Smooth muscle cell (in vitro differentiated cells): ENCODE data around the gene MYH3. TPM values are rescaled to one million over a fixed set of nuclear protein-coding genes. Genes with fewer than 3 reads are reported as not detected.
A peak's percentile ranks its signal among the peaks of the same experiment; 100 is the strongest.

ENCODE experiments used
- DNase-seq: peaks from one replicate; lab custom pipeline; 2025; ENCODE audit not compliant: unreplicated experiment; lab: John Stamatoyannopoulos, UW
- H2AFZ ChIP-seq: fragments of 200-600 bp; sonication (generic); 2 replicates; pipeline ENCODE4 v1.6.0; 2016; ENCODE audit warnings: antibody characterized with exemption, low read depth, mild to moderate bottlenecking
- H3F3A ChIP-seq: fragments of 200-600 bp; sonication (generic); 2 replicates; pipeline ENCODE4 v1.6.0; 2017; ENCODE audit warnings: antibody characterized with exemption, low read depth
- H3K27ac ChIP-seq: fragments of 200-600 bp; sonication (generic); 2 replicates; pipeline ENCODE4 v1.5.1; 2016; ENCODE audit warnings: low read depth, mild to moderate bottlenecking
- H3K27me3 ChIP-seq: fragments of 200-600 bp; sonication (generic); 2 replicates; pipeline ENCODE4 v1.6.1; 2016; ENCODE audit warnings: low read depth, mild to moderate bottlenecking
- H3K36me3 ChIP-seq: fragments of 200-600 bp; sonication (generic); 2 replicates; pipeline ENCODE4 v1.5.1; 2016; ENCODE audit warnings: low read depth
- H3K4me1 ChIP-seq: fragments of 200-600 bp; sonication (generic); 2 replicates; pipeline ENCODE4 v1.5.1; 2016; ENCODE audit warnings: low read depth
- H3K4me2 ChIP-seq: fragments of 200-600 bp; sonication (generic); 2 replicates; pipeline ENCODE4 v1.6.0; 2016; ENCODE audit warnings: mild to moderate bottlenecking
- H3K4me3 ChIP-seq: fragments of 200-600 bp; sonication (generic); 2 replicates; pipeline ENCODE4 v1.5.1; 2016; ENCODE audit warnings: mild to moderate bottlenecking
- H3K79me2 ChIP-seq: fragments of 200-600 bp; sonication (generic); 2 replicates; pipeline ENCODE4 v1.6.0; 2016; ENCODE audit warnings: low read depth, mild to moderate bottlenecking
- H3K9ac ChIP-seq: fragments of 200-600 bp; sonication (generic); 2 replicates; pipeline ENCODE4 v1.6.0; 2016; ENCODE audit warnings: low read depth
- H3K9me3 ChIP-seq: fragments of 200-600 bp; sonication (generic); replicated peaks from 2 replicates; pipeline ENCODE4 v1.5.1; 2016; ENCODE audit warnings: low read depth
- H4K20me1 ChIP-seq: fragments of 200-600 bp; sonication (generic); 2 replicates; pipeline ENCODE4 v1.6.0; 2016; ENCODE audit warnings: low read depth
- CTCF ChIP-seq: fragments of 200-600 bp; sonication (generic); IDR thresholded peaks from 2 replicates; pipeline ENCODE4 v1.5.1; 2017; ENCODE audit warnings: borderline replicate concordance, mild to moderate bottlenecking, antibody characterized with exemption; ENCODE audit not compliant: insufficient read depth, poor library complexity, severe bottlenecking
- WGBS: methylation state at CpG from one replicate; pipeline ENCODE4 v1.1.7; 2016; ENCODE audit warnings: low lambda C conversion rate; 5-methylcytosine and 5-hydroxymethylcytosine counted together
- polyA plus RNA-seq: library from polyadenylated mRNA; unstranded; fragments of >200 nt; fragmentation: Nextera tagmentation; extraction: Ambion mirVana; gene quantifications from 2 replicates; pipeline ENCODE4 v1.2.1, GENCODE V29; 2016
- total RNA-seq: library from RNA; depleted of rRNA; stranded (reverse); fragments of >200 nt; gene quantifications from 2 replicates; pipeline ENCODE4 v1.2.3, GENCODE V29; 2014

Gene MYH3
- total and polyA plus RNA-seq, 2 experiments from 2014 or later, result 1.1 to 1.2 TPM

GRCh38 chr17:10616502-10617119 is 40.5 kb downstream of the MYH3 start:
- H2AFZ ChIP-seq, result no peak overlapping the region
- TF ChIP-seq CTCF, result peak; percentile 99
- no peak overlapping the region for H3K27ac ChIP-seq
- no peaks in the 10 kb centered on the region for H3K79me2 ChIP-seq
- no peak overlapping the region for H3K4me3 ChIP-seq
- H3K4me1 ChIP-seq, result no peaks in the 10 kb centered on the region
- no peaks in the 10 kb centered on the region for H3K9me3 ChIP-seq
- H3K9ac ChIP-seq, result no peak overlapping the region
- H3K27me3 ChIP-seq, result no peaks in the 10 kb centered on the region
- WGBS, result 48% methylated on average over 9 of the region's 9 CpGs
- H3K4me2 ChIP-seq, result no peak overlapping the region
- H3K36me3 ChIP-seq, result no peaks in the 10 kb centered on the region
- no peaks in the 10 kb centered on the region for H3F3A ChIP-seq
- no peaks in the 10 kb centered on the region for H4K20me1 ChIP-seq
- peak; percentile 41 for DNase-seq

GRCh38 chr17:10614536-10615155 is 42.5 kb downstream of the MYH3 start:
- H3K4me2 ChIP-seq, result no peak overlapping the region
- H3K4me3 ChIP-seq, result no peak overlapping the region
- TF ChIP-seq CTCF, result peak; percentile 82
- H3K27me3 ChIP-seq, result no peaks in the 10 kb centered on the region
- H3F3A ChIP-seq, result no peaks in the 10 kb centered on the region
- WGBS, result 77% methylated on average over 6 of the region's 6 CpGs
- H3K9me3 ChIP-seq, result no peaks in the 10 kb centered on the region
- H3K79me2 ChIP-seq, result no peaks in the 10 kb centered on the region
- no peak overlapping the region for H3K9ac ChIP-seq
- H2AFZ ChIP-seq, result no peak overlapping the region
- H3K27ac ChIP-seq, result no peak overlapping the region
- DNase-seq, result peak; percentile 4
- H4K20me1 ChIP-seq, result no peaks in the 10 kb centered on the region
- H3K4me1 ChIP-seq, result no peaks in the 10 kb centered on the region
- no peaks in the 10 kb centered on the region for H3K36me3 ChIP-seq

- WGBS, result 87% methylated on average over 16 of the region's 16 CpGs
- DNase-seq, result no peak
- H3K36me3 ChIP-seq, result no peaks in the 10 kb centered on the region
Observed at GRCh38 chr17:10613775-10614513, 43.2 kb downstream of the MYH3 start.

More at GRCh38 chr17:10613775-10614513, 43.2 kb downstream of the MYH3 start:
- TF ChIP-seq CTCF, result no peak
- Histone ChIP-seq H3K79me2 (no peaks in the 10 kb centered on the region), H3K9me3 (no peaks in the 10 kb centered on the region), H3K4me3 (no peak overlapping the region), H3K4me1 (no peaks in the 10 kb centered on the region), H3K4me2 (peak overlapping the region; percentile 60), H3K27ac (no peak overlapping the region), H2AFZ (no peak overlapping the region), H4K20me1 (no peaks in the 10 kb centered on the region), H3K9ac (no peak overlapping the region), H3K27me3 (no peaks in the 10 kb centered on the region), H3F3A (no peaks in the 10 kb centered on the region)
